HG03457 (cell line): ENCODE measurements around the gene TMOD1.

Experiments
- ATAC-seq: cut with Tn5 transposase; IDR thresholded peaks from one replicate; pipeline ENCODE4 v1.9.1; 2021; ENCODE audit warnings: moderate number of reproducible peaks; ENCODE audit not compliant: unreplicated experiment

The TMOD1 gene

GRCh38 chr9:97543561-97543960 lies 42.1 kb downstream of the TMOD1 start:
- ATAC-seq = no peak

GRCh38 chr9:97545486-97545885 lies 44.0 kb downstream of the TMOD1 start:
- no peak for ATAC-seq

GRCh38 chr9:97547098-97547829 lies 45.8 kb downstream of the TMOD1 start:
- no peak for ATAC-seq

- no peak for ATAC-seq
Measured at GRCh38 chr9:97548379-97548778, 46.9 kb downstream of the TMOD1 start.

- no peak for ATAC-seq
Measured at GRCh38 chr9:97548819-97549540, 47.5 kb downstream of the TMOD1 start.

GRCh38 chr9:97550386-97550785 lies 48.9 kb downstream of the TMOD1 start:
- no peak for ATAC-seq

GRCh38 chr9:97551308-97551707 lies 49.8 kb downstream of the TMOD1 start:
- no peak for ATAC-seq

GRCh38 chr9:97553141-97553540 lies 51.7 kb downstream of the TMOD1 start:
- ATAC-seq = no peak

GRCh38 chr9:97553841-97554240 lies 52.4 kb downstream of the TMOD1 start:
- ATAC-seq = no peak

- ATAC-seq = no peak
Measured at GRCh38 chr9:97554566-97555075, 53.2 kb downstream of the TMOD1 start.

- ATAC-seq = no peak
Measured at GRCh38 chr9:97555164-97555563, 53.7 kb downstream of the TMOD1 start.

- ATAC-seq = no peak
Measured at GRCh38 chr9:97556036-97556720, 54.7 kb downstream of the TMOD1 start.

GRCh38 chr9:97556721-97557605 lies 55.5 kb downstream of the TMOD1 start:
- no peak for ATAC-seq

- ATAC-seq = no peak
Measured at GRCh38 chr9:97557606-97558095, 56.2 kb downstream of the TMOD1 start.

- no peak for ATAC-seq
Measured at GRCh38 chr9:97558701-97559101, 57.2 kb downstream of the TMOD1 start.

GRCh38 chr9:97559111-97559514 lies 57.6 kb downstream of the TMOD1 start:
- no peak for ATAC-seq

- no peak for ATAC-seq
Measured at GRCh38 chr9:97560154-97560553, 58.7 kb downstream of the TMOD1 start.

GRCh38 chr9:97560851-97561250 lies 59.4 kb downstream of the TMOD1 start:
- ATAC-seq = no peak

- no peak for ATAC-seq
Measured at GRCh38 chr9:97561501-97561900, 60.0 kb downstream of the TMOD1 start.

- ATAC-seq = no peak
Measured at GRCh38 chr9:97562542-97562941, 61.1 kb downstream of the TMOD1 start.
